Suprapubic skin (tissue), 4 donors: ENCODE measurements around the gene RNASE12.

ENCODE experiments used
- CTCF ChIP-seq, 2 donors: fragments of 200-600 bp in 1 of 2; fragments of 450-650 bp in 1 of 2; sonication (generic) in 1 of 2; IDR thresholded peaks; one replicate each; pipeline ENCODE4 v1.5.1; 2016 to 2019; ENCODE audit warnings: antibody characterized with exemption in 2 of 2, mild to moderate bottlenecking in 1 of 2, moderate library complexity in 1 of 2
- EP300 ChIP-seq: sonication (generic); formaldehyde crosslinking; IDR thresholded peaks from one replicate; pipeline ENCODE4 v1.6.1; 2017; ENCODE audit warnings: antibody characterized with exemption
- POLR2A ChIP-seq, 2 donors: fragments of 450-650 bp; IDR thresholded peaks; one replicate each; pipeline ENCODE4 v1.6.1; 2017; ENCODE audit warnings: antibody characterized with exemption in 2 of 2, mild to moderate bottlenecking in 2 of 2, moderate library complexity in 2 of 2
- POLR2AphosphoS5 ChIP-seq, 3 donors: sonication (generic); formaldehyde crosslinking; IDR thresholded peaks; one replicate each; pipeline ENCODE4 v1.6.1; 2017; ENCODE audit warnings: antibody characterized with exemption in 3 of 3

- TF ChIP-seq CTCF (IDR thresholded peaks at IDR 0.05) (no peak), POLR2AphosphoS5 (IDR thresholded peaks at IDR 0.05) (no peak), POLR2A (IDR thresholded peaks at IDR 0.05) (no peak), EP300 (no peak)
These were observed 7.3 kb downstream of the RNASE12 start for GRCh38 chr14:20583908-20584307.
